ENCODE data around the gene NINJ2.

- TF ChIP-seq EZH2phosphoT487 (IDR thresholded peaks at IDR 0.05; ENCODE audit: insufficient read depth, low read depth) = no peak
- no peak for TF ChIP-seq EZH2 (IDR thresholded peaks at IDR 0.05; ENCODE audit: insufficient read depth, poor library complexity, severe bottlenecking)
These were observed 23.3 kb downstream of the NINJ2 start for GRCh38 chr12:639988-640387.

Data from GM23248 (cell line).